GM18502 (cell line): ENCODE results near the gene RAB3GAP1.

Source experiments
- ATAC-seq: cut with Tn5 transposase; IDR thresholded peaks from one replicate; pipeline ENCODE4 v1.9.1; 2021; ENCODE audit warnings: mild to moderate bottlenecking; ENCODE audit not compliant: unreplicated experiment, poor library complexity

RAB3GAP1 gene

GRCh38 chr2:135159191-135159590, 107.1 kb downstream of the RAB3GAP1 start:
- ATAC-seq: no peak

- no peak for ATAC-seq
Observed at GRCh38 chr2:135162377-135162776, 110.3 kb downstream of the RAB3GAP1 start.

DNA sequence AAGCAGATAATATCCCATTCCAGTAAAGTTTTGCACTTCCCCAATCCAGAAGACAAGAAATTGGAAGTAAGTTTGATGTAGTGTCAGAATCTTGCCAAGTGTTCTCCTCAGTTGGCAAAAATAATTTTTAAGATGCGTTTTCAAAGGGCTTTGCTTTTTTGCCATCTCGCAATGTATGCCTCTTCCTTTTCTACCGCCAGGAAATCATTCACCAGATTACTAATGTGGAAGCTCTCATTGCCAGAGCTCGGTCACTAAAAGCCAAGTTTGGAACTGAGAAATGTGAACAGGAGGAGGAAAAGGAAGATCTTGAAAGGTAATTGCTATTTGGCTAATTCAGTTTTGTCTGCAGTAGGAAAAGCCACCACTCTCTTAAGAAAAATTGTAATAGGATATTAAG, 110.7 kb downstream of the RAB3GAP1 start:
- no peak for ATAC-seq

DNA sequence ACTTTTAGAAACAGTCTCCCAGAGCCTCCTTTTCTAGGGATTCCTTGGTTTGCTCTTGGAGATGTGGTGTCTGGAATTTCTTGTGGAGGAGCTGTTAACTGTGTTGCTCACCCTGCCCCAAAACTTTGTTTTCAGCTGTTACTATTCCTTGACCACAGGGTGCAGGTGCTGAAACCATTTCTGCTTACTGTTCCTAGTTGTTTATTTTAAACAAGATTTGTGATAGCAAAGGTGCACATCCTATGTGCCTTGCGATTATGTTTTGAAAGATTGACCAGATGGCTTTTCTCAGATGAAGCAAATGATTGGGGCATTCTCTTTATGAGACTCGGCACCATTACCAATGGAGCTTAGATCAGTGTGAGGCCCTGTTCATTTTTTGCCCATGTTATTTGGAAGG, 111.2 kb downstream of the RAB3GAP1 start:
- ATAC-seq: no peak

DNA sequence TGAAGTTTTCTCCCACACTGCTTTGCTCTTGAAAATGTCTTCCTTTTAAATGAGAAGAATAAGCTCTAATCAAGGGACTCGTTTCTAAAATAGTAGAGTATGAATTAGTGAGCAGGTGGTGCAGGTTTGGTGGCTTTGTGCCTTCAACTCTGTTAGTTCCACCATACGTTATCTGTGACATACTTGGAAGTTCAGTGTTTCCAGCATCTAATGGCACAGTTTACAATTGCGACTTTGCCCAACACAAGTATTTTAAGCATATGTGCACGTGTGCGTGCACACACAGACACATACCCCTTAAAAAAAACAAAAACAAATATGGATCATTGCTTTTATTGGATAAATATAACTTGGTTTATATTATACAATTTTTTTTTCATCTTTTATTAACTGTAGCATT, 111.8 kb downstream of the RAB3GAP1 start:
- ATAC-seq: no peak

DNA sequence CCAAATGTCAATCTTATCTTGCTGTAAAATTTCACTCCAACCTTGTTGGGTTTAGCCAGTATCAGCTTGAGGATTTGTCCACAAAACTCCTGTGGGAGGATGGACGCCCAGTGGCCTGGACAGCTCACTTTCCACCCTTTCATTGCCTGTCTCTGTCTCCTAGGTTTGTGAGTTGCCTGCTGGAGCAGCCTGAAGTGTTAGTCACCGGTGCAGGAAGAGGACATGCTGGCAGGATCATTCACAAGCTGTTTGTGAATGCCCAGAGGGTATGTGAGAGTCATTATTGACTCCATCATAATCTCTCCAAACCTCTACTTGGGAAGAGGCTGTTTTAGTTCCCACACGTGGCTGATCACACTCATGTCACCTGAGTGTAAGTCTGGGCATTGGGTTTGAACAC, 112.3 kb downstream of the RAB3GAP1 start:
- ATAC-seq: no peak

- no peak for ATAC-seq
Observed at GRCh38 chr2:135167273-135167672, 115.2 kb downstream of the RAB3GAP1 start.

DNA sequence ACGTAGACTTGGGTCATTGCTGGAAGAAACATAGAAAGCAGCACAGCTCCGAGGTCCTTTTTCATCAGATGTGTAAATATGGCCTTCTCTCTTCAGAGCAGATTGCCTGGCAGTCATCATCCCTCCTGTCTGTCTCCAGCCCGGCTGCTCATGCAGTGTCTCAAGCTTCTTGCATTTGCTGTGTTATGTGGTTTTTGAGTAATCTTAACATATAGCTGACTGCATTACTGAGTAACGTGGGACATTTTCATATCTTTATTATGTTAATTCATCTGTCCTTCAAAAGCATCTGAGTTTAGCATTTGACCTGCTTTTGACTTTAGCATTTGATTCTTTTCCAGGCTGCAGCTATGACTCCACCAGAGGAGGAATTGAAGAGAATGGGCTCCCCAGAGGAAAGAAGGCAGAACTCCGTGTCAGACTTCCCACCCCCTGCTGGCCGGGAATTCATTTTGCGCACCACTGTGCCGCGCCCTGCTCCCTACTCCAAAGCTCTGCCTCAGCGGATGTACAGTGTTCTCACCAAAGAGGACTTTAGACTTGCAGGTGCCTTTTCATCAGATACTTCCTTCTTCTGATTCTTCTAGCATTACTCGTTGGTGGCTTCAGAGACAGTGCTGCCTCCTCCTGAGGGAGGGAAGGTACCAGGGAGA, 116.2 kb downstream of the RAB3GAP1 start:
- ATAC-seq: no peak

DNA sequence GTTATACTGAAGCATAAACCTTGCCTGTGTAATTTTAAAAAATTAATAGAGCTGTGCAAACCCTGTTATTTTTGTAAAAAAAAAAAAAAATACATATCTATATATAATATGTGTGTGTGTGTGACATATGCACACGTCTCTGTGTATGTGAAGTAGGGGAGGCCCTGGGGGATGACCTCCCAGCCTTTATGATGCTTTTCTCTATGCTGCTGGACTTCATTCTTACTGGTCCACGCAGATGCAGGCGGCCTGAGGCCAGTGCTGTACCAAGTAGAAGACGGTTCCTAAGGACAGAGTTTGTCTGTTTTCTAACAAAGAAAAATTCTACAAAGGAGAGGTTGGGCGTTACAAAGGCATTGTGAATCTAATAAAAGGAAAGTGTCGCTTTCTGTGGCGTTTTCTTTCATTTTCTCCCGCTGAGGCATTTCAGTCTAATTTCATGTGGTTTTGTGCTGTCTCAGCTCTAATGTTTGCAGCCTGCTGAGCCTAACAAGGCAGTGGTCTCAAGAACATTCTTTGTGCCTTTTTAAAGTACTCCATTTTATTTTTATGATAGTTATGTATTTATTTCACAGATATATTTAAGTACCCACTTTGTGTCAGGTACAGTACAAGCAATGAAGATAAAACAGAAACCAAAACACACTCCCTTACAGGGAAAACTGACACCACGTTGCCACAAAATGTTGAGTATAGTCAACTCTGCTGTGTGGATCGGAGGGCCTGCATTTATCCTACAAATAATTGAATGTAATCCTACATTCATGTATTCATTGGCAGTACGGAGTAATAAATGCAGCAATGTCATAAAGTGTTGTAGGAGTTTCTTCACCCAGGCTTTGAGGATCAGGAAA, 118.0 kb downstream of the RAB3GAP1 start:
- no peak for ATAC-seq

DNA sequence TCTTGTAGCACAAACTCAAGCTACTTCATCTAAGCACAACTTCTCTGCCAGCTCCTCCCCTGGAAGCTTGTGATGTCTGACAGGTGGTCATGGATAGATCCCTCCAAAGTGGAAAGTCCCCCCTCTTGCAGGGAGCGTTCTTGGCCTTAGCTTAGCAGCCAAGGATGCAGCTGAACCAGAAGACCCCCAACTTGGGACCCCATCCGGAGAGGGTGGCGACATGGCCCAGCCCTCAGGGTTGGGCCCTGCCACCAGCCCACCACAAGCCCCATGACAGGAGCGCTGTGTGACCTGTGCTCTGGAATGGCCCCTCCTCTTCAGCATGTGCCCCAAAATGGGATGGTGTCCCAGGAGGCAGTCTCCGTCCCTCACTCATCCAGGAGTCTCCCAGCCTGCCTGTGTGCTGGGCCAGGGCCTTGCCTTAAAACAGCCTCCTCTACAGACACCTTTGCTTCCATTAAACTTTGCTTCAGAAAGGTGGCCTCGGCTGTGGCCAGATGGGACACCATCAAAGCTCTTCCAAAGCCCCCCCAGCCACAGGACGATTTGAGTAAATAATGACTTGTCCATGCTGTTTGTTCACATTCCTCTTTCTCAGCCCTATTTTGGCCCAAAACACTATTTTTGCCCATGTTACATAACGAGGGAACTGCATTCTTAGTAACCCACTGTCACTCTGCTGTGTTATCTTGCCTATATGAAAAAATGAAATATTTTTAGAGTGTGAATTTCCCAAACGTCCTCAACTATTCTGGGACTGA, 122.1 kb downstream of the RAB3GAP1 start:
- no peak for ATAC-seq

GRCh38 chr2:135174810-135175093, 122.7 kb downstream of the RAB3GAP1 start:
- ATAC-seq: no peak

DNA sequence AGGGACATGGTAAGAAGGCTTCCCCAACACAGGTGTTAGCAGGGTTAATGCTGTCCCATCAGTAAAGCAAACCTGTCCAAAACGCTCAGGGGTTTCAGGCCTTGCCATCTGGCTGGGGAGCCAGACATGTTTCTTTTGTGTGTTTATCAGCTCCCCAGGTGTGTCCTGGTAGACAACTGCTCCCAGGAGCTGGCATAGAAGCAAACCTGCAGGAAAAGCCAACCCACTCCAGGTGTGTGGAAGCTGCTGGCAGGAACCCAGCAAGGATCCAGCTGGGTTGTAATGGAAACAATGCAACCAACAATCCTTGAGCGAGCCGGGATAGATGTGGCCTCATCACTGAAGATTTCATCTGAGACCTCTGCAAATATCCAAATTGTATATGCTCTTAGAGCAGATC, 123.1 kb downstream of the RAB3GAP1 start:
- ATAC-seq: no peak

GRCh38 chr2:135179689-135180088, 127.6 kb downstream of the RAB3GAP1 start:
- no peak for ATAC-seq

DNA sequence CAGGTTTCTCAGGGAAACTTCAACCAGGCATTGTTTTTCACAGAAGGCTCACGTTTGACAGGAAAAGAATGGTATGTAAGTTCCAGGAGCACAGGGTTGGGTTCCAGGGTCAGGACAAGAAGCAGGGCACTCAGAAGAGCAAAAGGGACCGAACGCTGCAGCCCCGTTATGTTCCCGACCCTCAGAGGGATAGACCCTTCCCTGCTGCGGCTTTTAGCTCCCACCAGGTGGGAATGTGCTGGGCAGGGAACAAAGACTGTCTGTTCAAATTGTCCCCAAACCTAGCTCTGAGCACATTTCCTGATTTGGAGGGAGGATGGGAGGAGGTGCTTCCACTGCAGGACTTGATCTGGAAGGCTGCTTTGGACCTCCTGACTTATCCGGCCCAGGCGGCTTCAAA, 130.1 kb downstream of the RAB3GAP1 start:
- no peak for ATAC-seq

DNA sequence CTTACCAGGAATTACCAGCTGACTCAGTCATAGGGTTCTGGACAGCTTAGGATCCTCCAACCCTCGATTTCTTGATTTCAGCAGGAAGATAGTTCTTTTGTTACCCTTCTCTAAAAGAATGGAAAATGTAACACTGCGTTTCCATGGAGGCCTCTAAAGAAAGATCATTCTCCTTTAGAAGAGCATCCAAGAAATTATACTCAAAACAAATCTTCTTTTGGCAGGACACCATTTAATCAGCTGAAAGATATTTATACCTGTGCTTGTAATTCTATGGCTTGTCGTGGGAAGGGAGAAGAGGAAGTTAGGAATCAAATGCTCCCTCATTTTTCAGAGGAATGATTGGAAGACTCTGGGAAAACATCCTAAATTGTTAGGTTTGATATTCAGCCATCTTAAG, 130.5 kb downstream of the RAB3GAP1 start:
- ATAC-seq: no peak

DNA sequence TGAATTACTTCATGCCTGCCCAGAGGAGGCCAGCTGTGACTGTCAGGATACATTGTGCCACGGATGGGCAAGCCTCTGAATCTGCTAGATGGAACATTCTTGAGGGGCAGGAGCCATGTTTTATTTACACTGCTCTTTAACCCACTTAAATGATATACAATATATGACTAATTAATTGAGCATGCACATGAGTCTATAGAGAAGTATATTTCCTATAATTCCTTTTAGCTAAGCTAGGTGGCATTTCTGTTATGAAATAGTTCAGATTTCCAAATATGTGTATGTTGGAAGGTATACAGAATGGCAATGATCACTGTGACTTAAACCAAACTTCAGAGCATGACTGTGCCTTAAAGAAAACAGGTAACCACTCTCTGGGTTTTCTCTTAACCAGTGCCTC, 131.7 kb downstream of the RAB3GAP1 start:
- ATAC-seq: no peak

- ATAC-seq: no peak
Observed at GRCh38 chr2:135186054-135186453, 134.0 kb downstream of the RAB3GAP1 start.

DNA sequence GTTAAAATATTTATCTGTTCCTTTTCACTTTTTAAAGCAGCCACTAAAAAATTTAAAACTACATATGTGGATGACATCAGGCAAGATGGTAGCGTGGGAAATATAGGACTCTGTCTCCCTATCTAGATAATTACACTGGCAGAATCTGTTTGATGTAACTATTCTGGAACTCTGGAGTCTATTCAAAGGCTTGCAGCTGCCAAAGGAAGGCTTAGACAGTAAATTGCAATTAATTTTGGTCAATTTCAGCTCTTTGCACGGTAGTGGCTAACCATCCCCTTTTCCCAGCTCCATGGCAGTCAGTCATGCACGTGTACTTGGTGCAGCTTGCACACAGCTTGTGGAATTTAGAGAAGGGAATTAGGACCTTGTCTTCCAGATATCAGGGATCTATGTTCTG, 135.2 kb downstream of the RAB3GAP1 start:
- no peak for ATAC-seq

DNA sequence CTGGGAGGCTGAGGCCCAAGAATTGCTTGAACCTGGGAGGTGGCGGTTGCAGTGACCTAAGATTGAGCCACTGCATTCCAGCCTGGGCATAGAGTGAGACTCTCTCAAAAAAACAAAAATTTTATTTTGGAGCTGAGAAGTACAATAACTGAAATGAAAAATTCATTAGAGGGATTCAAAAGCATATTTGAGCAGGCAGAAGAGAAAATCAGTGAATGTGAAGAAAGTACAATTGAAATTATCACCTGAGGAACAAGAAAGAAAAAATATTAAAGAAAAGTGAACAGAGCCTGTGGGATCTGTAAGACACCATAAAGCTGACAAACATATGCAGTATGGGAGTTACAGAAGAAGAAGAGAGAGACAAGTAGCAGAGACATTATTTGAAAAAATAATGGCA, 137.1 kb downstream of the RAB3GAP1 start:
- no peak for ATAC-seq

GRCh38 chr2:135190799-135191198, 138.7 kb downstream of the RAB3GAP1 start:
- no peak for ATAC-seq

GRCh38 chr2:135198481-135198880, 146.4 kb downstream of the RAB3GAP1 start:
- ATAC-seq: no peak
